ENCODE measurements around the gene ARID1A. TPM values are rescaled to one million over a fixed set of nuclear protein-coding genes. Genes with fewer than 3 reads are reported as not detected.
A peak's percentile ranks its signal among the peaks of the same experiment; 100 is the strongest.
"Not testable (repeated sequence)": the region's sequence is repeated elsewhere in the genome, so short reads cannot be mapped to it uniquely, and the experiment has no call there.

The ARID1A gene
- total and polyA plus RNA-seq, 2 donors (not counting 3 experiments of a cell fraction or from before 2014, with no cell fraction given), result 36.9 to 77.2 TPM

- H2AFZ ChIP-seq (ENCODE audit: low read depth, low read length), result no peak overlapping the region
- DNase-seq (ENCODE audit: low read depth, low spot score) (no peak), FAIRE-seq (no peak)
- H3K27ac ChIP-seq (ENCODE audit: insufficient read depth, low read depth, low read length), result no peak overlapping the region
- H3K9me1 ChIP-seq (replicated peaks; ENCODE audit: control insufficient read depth, extremely low read depth, insufficient read depth, low read length), result no peaks in the 10 kb centered on the region
- H3K4me2 ChIP-seq (ENCODE audit: insufficient read depth, low read length), result no peak overlapping the region
- ChIA-PET POLR2A (no interaction called here), CTCF (interaction anchor here (1.2 to 2.3 kb wide), 5 partner anchors 10 to 26 kb away, joined by 3 to 7 read pairs (median 3); no protein-coding TSS in a partner anchor)
- no peak overlapping the region for H3K9ac ChIP-seq (replicated peaks; ENCODE audit: extremely low read depth, insufficient read depth, low read length)
- intact Hi-C loops (cut with micrococcal nuclease), result no loop called here
- no peaks in the 10 kb centered on the region for H3K36me3 ChIP-seq (ENCODE audit: control insufficient read depth in 2 of 2, extremely low read depth in 1 of 2, insufficient read depth in 2 of 2, low read length in 2 of 2)
- H3K4me1 ChIP-seq (ENCODE audit: control insufficient read depth, extremely low read depth, insufficient read depth, low read length), result no peaks in the 10 kb centered on the region
- no peaks in the 10 kb centered on the region for H4K20me1 ChIP-seq (replicated peaks; ENCODE audit: control insufficient read depth, extremely low read depth, insufficient read depth, low read length)
- TF ChIP-seq JUN (IDR thresholded peaks at IDR 0.05; ENCODE audit: borderline replicate concordance, insufficient read depth, insufficient read length, low read depth), result peak; percentile 18
- TF ChIP-seq POLR2AphosphoS5 (IDR thresholded peaks at IDR 0.05; ENCODE audit: insufficient read depth, low read depth, low read length), result no peak
- dilution Hi-C loops (cut with MboI; ENCODE audit: extremely low pct_ligation_motif_present, low sequenced_read_pairs), result no loop called here
- H3K9me3 ChIP-seq (replicated peaks; ENCODE audit: control insufficient read depth, insufficient read depth, low read length), result no peaks in the 10 kb centered on the region
- no peak overlapping the region for H3K4me3 ChIP-seq (replicated peaks in 1 of 3; ENCODE audit: insufficient read depth in 1 of 3, low read depth in 1 of 3, low read length in 3 of 3)
- H3K79me2 ChIP-seq (ENCODE audit: control insufficient read depth, insufficient read depth, low read length), result no peaks in the 10 kb centered on the region
- peaks cover 0 to 2% of the 10 kb centered on the region in 2 experiments for H3K27me3 ChIP-seq (ENCODE audit: control insufficient read depth in 2 of 2, insufficient read depth in 2 of 2, low read length in 2 of 2)
- no TSS peak for BruUV-seq (replicated peaks)
Measured at GRCh38 chr1:26666855-26667254, 29.0 kb upstream of the ARID1A start.

GRCh38 chr1:26668106-26668786 lies 27.6 kb upstream of the ARID1A start:
- H2AFZ ChIP-seq (ENCODE audit: low read depth, low read length); H3K9me3 ChIP-seq (replicated peaks; ENCODE audit: control insufficient read depth, insufficient read depth, low read length); H3K79me2 ChIP-seq (ENCODE audit: control insufficient read depth, insufficient read depth, low read length); H3K36me3 ChIP-seq (ENCODE audit: control insufficient read depth in 2 of 2, extremely low read depth in 1 of 2, insufficient read depth in 2 of 2, low read length in 2 of 2); POLR2A ChIA-PET; H3K4me3 ChIP-seq (replicated peaks in 1 of 3; ENCODE audit: insufficient read depth in 1 of 3, low read depth in 1 of 3, low read length in 3 of 3); H4K20me1 ChIP-seq (replicated peaks; ENCODE audit: control insufficient read depth, extremely low read depth, insufficient read depth, low read length); dilution Hi-C loops (cut with MboI; ENCODE audit: extremely low pct_ligation_motif_present, low sequenced_read_pairs); DNase-seq (ENCODE audit: low read depth, low spot score); H3K27me3 ChIP-seq (ENCODE audit: control insufficient read depth in 2 of 2, insufficient read depth in 2 of 2, low read length in 2 of 2); H3K9ac ChIP-seq (replicated peaks; ENCODE audit: extremely low read depth, insufficient read depth, low read length); FAIRE-seq; H3K9me1 ChIP-seq (replicated peaks; ENCODE audit: control insufficient read depth, extremely low read depth, insufficient read depth, low read length); H3K4me1 ChIP-seq (ENCODE audit: control insufficient read depth, extremely low read depth, insufficient read depth, low read length); intact Hi-C loops (cut with micrococcal nuclease); H3K4me2 ChIP-seq (ENCODE audit: insufficient read depth, low read length); H3K27ac ChIP-seq (ENCODE audit: insufficient read depth, low read depth, low read length); BruUV-seq (replicated peaks): not testable (repeated sequence)
- CTCF ChIA-PET, result interaction anchor here (0.6 to 1.2 kb wide), 3 partner anchors 10 to 618 kb away, joined by 3 to 4 read pairs (median 3); no protein-coding TSS in a partner anchor
